Myocyte (in vitro differentiated cells): Measurements from ENCODE around the gene PCSK1. TPM values are rescaled to one million over a fixed set of nuclear protein-coding genes. Genes with fewer than 3 reads are reported as not detected.
"Not testable (repeated sequence)": the region's sequence is repeated elsewhere in the genome, so short reads cannot be mapped to it uniquely, and the experiment has no call there.

Experiments
- DNase-seq: peaks from one replicate; pipeline ENCODE4 v3.0.0-alpha.2; 2012; ENCODE audit warnings: low read depth
- total RNA-seq: library from RNA; depleted of rRNA; stranded (reverse); fragments of >200 nt; gene quantifications from 2 replicates; pipeline ENCODE4 v1.2.3, GENCODE V29; 2014

Gene PCSK1
- total RNA-seq, 1 donor from 2014 or later: 1.8 TPM

DNA sequence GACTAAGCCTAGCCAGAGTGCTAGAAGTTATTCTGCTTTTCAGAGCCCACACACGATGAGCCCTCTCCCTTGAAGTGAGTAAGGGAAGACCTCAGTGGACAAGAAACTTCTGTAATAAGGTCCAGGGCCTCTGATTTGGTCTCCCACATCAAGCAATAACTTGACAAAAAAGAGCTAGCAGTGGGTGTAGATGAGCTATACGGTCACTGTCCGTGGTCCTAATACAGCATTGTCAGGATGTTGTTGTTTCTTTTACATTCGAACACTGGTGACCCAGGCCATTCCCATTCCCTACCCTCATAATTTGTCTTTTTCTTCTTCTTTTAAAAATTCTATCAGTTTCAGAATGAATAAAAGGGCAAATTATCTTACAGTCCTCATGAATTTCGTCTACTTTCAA lies 5.2 kb downstream of the PCSK1 start:
- DNase-seq: peak; percentile 58

DNA sequence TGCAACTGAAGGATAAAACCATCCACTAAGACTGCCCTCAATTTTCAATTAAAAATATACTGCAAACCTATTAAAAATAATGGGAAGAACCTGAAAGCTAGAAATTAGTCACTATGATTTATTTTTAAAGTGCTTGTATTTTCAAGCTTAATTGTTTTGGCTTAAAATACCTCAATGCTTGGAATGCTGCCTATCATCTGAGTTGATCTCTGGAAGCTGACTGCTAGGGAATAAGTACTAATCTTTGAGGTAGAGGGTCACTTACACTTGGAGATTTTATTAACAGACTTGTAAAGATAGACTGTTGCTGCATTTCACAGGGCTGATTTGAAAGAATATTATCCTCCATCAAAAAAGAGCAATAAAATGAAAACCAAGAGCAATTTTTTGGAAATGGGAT lies 6.2 kb downstream of the PCSK1 start:
- DNase-seq: no peak

DNA sequence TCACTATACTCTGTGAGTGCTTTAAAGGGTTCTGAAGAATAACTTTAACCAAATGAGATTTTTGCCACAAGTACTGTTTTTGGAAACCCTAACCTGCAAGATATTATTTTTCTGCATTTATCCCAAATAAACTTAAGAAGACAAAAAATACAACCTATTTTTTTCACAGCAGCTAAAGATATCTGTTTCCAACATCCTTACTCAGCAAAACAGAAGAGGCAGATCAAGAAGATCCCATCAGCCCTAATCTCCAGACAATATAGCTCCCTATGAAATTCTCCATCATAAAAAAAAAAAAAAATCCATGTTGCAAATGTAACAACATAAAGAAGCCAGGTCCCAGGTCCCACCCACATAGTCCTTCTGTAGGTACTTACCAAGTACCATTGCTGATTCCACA lies 7.6 kb downstream of the PCSK1 start:
- DNase-seq: no peak

DNA sequence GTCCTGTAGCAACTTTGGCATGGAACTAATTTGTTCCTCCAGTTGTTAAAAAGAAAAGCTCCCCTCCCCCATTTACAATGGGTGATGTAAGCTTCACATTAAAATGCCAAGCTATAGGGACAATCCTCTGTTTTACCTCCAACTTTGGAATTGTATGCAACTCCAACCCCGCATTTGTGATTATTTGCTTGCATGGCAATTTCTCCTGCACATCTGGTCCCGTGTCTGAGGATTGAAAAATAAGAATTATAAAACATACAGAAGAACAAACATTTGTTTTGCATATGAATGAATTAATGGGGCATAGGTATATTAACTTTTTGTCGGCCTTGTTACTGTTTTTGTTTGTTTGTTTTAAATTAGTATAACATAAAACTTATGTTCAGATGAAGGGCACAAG lies 17.2 kb downstream of the PCSK1 start:
- no peak for DNase-seq

DNA sequence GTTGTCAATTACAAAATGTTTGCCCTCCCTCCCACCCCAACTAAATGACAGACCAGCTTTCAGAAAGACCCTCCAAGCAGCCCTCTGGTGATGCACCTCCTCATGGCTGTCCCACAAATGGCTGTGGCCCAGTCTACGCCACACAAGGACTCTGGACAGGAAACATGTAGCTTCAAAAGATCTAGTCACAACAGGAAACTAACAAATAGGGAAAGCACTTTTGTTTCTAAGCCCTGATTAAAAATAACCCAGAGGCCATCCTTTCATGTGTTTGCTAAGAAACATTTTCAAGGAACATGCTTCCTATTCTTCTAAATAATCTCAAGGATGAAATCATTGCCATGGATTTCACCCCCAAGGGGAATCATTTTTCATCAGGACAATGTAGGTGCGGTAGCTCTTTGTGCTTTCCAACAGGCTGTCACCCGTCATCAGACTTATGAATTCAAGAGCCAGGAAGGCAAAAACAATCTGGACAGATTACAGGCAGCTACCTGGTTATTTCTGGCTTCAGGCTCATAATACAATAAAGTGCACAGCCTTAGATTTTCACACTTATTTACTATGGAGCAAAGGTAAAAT lies 20.1 kb downstream of the PCSK1 start:
- no peak for DNase-seq

DNA sequence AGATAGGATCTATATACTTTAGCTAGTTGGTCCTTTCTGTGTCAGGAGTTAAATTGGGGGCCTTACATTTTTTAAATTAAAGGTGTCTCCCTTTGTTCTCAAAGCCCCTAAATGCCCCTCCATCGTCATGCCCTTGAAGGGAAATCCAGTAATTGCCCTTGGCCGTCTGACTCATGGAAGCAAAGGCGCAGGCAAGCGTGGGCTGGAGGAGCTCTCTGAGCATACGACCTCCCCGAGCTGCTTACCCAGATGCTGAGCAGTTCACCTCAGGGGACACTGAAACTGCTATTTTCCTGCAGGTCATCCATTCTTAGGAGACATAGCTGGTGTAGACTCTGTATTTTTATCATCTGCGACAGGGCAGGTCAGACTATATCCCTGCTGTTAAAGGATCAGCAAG lies 23.0 kb downstream of the PCSK1 start:
- no peak for DNase-seq

DNA sequence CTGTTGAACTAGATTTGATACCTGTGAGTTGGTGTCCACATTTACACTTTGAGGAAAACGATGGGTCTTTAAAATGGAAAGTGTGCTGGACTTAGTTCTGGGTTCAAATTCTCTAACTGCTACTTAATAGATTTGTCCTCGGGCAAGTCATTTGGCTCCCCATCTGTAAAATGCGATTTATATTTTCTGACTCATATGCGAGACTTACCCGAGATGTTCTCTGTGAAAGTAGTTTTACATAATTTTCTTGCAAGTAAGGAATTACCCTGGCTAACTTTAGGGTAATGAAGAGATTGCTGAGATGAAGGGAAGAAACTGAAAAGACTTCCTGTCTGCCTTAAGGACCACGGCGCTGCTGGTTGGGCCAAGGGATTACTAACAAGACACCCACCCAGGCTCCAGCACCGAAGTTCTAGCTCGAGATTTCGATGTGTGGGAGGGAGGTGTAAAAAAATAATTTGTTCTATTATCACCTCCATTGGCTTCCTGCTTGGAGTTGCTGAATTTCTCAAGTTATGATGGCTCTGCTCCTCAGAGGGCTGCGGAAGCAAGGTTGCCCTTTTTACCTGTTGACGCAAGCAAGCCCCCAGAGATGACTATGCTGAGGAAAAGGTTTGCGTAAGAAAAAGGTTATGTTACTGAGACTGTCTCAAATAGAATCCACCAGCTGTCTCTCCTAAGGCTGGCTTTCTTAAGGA lies 24.1 kb downstream of the PCSK1 start:
- no peak for DNase-seq

DNA sequence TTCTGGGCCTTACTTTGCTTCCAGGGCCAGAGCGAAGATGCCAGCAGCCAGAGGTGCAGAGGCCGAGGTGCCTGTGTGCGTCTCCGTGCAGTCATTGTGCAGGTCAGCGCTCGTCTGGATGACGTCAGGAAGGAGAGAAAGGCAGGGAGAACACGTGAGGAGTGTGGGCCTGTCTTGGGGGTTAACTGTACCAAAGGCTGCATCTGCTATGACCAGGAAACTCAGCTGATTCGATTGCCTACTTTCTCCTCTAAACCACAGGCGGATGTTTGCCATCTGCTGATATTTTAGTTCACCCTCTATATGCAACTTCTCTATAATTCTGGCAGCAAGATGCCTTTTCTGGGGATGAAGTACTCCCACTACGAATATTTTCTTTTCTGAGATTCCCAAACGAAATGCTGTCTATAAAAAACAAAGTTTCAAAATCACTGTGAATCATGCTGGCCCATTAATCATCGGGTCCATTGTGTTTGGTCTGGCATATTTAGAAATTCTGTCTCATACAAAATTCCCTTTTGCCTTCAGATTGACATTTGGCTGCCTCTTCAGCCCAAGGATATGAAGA lies 24.8 kb downstream of the PCSK1 start:
- peak; percentile 21 for DNase-seq

DNA sequence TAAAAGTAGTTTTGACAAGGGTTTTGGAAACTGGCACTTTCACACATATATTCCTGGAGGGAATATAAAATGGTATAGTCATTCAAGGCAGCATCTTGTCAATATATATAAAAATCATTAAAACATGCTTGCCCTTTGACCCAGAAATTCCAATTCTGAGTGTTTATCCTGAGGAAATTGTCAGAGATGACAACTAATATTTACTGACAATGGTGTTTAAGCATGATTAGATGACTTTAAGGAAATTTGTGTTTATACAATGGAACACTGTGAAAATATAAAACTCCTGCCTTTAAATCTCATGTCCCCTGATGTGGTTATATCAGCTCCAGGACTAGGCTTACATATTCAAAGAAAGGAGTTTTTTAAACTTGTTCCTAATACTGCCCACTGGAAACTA lies 25.6 kb downstream of the PCSK1 start:
- DNase-seq: no peak

DNA sequence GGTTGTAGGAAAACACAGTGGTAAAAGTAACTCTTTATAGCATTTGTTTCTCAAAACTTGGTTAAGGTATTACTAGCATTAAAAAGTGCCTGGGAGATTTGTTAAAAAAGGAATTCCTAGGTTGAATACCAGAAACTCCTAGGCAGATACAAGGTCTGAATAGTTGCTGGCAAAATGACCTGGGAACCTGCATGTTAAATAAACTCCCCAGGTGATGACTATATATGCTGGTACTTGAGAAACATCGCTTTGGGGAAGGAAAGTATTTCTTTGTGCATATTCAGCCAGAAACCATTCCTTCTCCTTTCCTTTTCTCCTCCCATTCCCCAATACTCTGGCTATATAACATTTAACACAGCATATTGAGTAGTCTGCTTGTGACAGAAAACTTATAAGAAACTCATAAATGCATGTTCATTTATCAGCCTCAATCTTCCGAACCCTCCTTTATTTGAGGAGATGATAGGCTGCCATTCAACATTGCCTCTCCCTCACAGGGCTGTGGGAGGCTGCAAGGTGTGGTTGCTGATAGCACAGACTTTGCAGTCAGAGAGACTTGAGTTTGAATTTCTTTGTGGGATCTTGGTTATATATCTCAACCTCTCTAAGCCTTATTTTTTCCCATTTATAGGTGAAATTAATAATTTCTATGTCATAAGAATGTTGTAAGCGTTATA lies 28.7 kb downstream of the PCSK1 start:
- no peak for DNase-seq

DNA sequence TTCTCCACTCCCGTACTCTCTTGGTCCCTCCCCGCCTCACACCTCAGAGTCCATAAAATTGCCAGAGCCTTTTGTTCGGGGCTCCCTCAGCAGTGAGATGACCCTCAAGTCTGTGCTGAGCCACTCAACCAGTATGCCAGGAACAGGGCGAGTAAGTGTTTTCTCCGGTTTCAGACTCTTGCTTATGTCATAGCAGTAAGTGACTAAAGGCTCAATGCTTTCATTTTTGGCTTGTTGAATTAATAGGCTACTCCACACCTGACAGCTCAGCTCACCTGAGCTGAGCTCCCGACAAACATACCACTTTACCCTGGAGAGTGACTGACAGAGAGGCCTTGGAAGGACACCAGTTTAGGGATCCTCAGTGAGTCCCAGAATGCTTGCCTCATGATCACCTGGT lies 30.5 kb downstream of the PCSK1 start:
- no peak for DNase-seq

DNA sequence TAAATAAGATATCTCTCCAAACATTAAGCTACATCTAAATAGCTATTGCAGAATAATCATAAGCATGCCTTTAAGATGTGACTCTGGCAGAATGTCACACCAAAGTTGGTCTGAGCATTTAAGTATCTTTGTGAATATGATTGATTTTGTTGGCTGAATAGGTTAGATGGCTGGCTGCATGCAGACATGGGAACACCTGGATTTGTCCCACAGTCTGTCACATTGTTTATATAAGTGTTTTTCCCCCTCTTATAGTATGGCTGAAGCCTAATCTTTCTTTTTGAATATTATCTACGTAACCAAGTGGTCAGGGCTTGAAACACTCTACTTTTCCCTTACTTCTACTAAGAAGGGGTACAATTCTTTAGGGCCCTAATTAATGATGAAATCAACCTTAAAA lies 36.2 kb downstream of the PCSK1 start:
- DNase-seq: no peak

DNA sequence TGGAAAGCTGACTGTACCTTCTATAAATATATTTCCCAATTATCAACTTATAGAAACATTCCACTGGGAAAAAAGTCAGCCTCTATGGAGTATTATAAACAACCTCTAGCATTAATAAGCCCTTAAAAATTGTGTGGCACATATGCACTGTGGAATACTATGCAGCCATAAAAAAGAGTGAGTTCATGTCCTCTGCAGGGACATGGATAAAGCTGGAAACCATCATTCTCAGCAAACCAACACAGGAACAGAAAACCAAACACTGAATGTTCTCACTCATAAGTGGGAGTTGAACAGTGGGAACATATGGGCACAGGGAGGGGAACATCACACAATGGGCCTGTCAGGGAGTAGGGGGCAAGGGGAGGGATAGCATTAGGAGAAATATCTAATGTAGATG lies 37.8 kb downstream of the PCSK1 start:
- DNase-seq: not testable (repeated sequence)

DNA sequence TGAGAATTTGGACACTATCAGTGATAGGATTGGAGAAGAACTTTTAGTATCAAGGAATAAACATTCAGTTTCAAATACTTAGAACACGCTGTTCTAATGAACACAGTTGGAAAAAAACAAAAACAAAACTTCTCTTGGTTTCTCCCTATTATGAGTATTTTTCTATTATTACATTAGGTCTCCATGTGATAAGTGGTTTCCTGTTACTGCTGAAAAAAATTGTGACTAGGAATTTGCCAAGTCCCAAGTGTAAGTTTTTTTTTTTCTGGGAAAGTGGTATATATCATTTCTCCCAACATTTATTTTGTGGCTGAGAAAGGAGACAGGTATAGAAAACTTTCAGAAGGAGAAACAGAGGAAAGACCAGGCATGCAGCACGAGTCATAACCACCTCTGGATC lies 41.1 kb downstream of the PCSK1 start:
- DNase-seq: no peak

DNA sequence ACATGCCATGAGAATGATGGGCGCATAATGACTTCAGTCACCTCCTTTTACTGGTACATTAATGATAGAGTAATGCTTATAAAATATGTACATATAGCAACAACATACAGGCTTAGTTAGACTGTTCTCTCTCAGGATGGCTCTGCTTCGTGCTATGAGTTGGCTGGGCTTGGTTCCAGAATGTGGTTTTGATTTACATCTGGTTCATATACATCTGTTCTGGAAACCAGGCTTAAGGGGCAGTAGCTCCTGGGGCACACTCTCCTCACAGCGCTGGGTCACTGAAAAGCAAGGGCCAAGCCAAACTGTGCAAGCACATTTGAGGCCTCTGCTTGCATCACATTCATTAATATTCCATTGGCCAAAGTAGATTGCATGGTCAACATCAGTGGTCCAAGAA lies 44.9 kb downstream of the PCSK1 start:
- no peak for DNase-seq

DNA sequence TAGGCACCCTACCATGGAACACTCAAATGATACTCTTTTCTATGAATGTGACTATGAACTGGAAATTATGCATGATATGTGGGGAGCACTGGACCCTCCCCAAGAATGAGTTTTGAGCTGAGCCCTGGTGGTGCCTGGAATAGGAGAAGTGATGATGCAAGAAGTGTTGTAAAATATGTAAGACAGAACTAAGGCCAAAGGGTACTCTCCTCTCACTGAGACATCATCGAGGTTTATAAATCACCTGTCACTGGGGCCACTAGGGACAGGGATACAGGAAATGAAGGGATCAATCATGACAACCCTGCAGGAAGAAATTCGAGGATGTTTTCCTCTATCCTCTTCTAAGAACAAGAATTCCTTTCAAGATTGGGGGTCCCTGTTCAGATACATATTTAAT lies 45.4 kb downstream of the PCSK1 start:
- no peak for DNase-seq

DNA sequence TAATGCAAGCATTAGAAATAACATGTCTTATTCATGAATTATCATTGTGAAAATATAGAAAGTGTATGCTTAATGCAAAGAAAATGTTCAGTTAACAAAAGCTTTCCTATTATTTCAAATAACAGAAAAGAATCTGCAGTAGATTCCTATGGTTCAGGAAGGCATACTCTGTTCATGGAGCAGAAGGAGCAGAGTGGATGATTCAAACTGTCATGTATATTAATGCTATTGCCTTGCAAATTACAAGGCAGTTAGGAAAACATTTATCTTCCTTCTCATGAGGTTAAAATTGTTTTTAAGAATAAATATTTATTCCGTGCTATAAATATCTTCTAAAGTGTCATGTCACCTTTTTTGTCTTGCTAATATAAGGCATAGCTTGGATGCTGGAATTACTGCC lies 47.5 kb downstream of the PCSK1 start:
- DNase-seq: no peak

DNA sequence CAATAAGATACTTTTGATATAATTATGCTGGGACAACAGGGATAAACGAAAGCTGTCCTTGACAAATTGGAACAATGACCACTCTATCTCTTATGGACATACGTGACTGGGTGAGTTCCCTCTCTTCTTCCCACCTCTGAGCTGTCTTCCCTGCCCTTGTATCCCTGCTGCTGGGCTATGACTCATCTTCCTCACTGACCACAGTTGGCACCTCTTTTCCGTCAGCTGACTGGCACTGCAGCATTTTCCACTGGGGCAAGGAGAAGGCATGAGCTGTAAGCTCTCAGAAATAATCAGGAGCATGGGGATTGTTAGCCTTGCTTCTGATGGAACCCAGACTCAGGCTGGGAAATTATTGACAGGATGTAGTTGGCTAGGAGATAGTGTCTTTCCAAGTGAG lies 48.7 kb downstream of the PCSK1 start:
- peak; percentile 94 for DNase-seq

DNA sequence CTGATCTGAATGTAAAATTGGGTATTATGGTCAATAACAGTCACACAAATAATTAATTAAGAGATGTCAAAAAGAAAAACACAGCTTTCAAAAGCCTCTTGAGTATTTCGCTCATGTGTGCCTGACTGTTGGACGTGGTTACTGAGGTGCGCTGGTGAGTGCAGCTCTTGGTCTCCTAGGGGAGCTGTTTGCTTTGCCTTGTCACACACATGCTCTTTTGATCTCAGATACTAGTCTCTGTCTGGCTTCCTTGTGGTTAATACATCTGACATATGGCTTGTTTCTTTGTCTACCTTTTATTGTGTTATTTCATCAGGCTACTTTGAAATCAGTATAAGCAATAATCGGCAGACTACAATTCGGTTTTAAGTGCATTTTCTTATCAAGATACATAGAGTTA lies 51.5 kb downstream of the PCSK1 start:
- DNase-seq: peak; percentile 15

DNA sequence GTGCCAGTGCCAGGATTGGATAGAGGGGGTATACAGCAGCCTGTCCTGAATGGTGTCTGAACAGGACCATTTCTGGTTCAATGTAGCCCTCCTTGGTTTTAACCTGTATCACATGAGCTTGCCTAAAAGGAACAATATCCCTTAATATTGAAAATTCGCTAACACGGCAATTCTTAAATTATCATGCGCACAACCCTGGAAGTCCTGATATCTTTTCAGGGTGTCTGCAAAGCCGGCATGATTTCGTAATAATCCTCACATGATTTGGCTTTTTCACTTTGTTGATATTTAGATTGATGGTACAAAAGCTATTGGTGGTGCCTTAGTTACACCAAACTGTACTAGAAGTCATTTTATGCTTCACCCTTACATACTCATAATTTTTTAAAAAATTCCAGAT lies 53.2 kb downstream of the PCSK1 start:
- no peak for DNase-seq

DNA sequence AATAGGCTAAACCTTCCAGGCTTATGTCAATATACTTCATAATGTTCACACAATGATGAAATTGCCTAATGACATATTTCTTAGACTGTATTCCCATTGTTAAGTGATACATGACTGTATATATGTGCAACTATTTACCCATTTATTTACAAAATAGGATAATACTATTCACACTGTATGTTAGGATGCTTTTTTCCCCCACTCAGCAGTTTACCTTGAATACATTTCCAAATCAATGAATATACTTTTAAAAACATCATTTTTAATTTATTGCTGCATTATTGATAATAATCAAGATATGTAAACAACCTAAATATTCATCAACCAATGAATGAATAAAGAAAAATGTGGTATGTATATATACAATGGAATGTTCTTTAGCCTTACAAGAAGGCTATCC lies 55.5 kb downstream of the PCSK1 start:
- no peak for DNase-seq

DNA sequence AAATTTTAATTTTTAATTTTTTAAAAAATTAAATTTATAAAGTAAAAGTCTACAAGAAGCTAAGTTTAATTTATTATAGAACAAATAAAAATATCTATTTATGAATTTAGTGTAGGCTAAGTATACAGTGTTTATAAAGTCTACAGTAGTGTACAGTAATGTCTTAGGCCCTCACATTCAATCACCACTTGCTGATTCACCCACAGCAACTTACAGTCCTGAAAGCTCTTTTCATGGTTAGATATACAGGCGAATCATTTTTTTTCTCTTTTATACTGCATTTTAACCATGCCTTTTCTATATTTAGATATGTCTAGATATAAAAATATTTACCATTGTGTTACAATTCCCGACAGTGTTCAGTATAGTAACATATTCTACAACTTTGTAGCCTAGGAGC lies 55.9 kb downstream of the PCSK1 start:
- DNase-seq: no peak

DNA sequence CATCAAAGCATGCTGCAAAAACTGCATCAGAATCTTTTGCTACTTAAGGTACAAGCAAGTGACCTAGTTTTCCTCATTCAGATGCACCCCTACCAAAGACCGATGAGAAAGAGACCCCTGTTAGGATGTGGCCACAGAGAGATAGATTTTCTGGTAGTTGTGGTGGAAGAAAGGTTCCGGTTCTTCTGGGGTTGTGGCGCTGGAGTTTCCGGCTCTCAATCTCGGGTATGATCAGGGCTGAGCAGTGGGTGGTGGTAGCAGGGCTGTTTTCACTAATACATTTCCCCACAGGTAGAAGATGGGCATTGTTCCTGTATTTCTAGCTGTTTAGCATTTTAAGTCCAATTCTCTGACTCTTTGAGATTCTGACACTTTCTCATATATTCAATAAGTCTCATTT lies 58.4 kb downstream of the PCSK1 start:
- DNase-seq: no peak
